Rectal smooth muscle tissue (tissue), 1 donor: ENCODE results near the gene RELT.

Experiments used
- H3K27ac ChIP-seq: one replicate; pipeline ENCODE4 v1.7.0; 2013; ENCODE audit warnings: low read depth, low read length, inconsistent platforms
- H3K27me3 ChIP-seq: one replicate; pipeline ENCODE4 v1.7.0; 2013; ENCODE audit warnings: low read length; ENCODE audit not compliant: control insufficient read depth, insufficient read depth
- H3K36me3 ChIP-seq: one replicate; pipeline ENCODE4 v1.7.0; 2013; ENCODE audit warnings: low read length; ENCODE audit not compliant: control insufficient read depth, insufficient read depth
- H3K4me1 ChIP-seq: one replicate; pipeline ENCODE4 v1.7.0; 2013; ENCODE audit warnings: low read length; ENCODE audit not compliant: control insufficient read depth, insufficient read depth
- H3K4me3 ChIP-seq: one replicate; pipeline ENCODE4 v1.7.0; 2013; ENCODE audit warnings: low read length
- H3K9ac ChIP-seq: one replicate; pipeline ENCODE4 v1.7.0; 2013; ENCODE audit warnings: low read length

RELT gene

GRCh38 chr11:73338279-73338678 lies 37.9 kb upstream of the RELT start:
- peak overlapping the region; percentile 68 for H3K27ac ChIP-seq
- H3K4me1 ChIP-seq: peaks cover 28% of the 10 kb centered on the region
- no peak overlapping the region for H3K4me3 ChIP-seq
- H3K9ac ChIP-seq: no peak overlapping the region
- no peaks in the 10 kb centered on the region for H3K36me3 ChIP-seq
- H3K27me3 ChIP-seq: no peaks in the 10 kb centered on the region

- Histone ChIP-seq H3K4me3 (no peak overlapping the region), H3K9ac (no peak overlapping the region), H3K4me1 (peaks cover 28% of the 10 kb centered on the region), H3K27ac (no peak overlapping the region), H3K27me3 (no peaks in the 10 kb centered on the region), H3K36me3 (no peaks in the 10 kb centered on the region)
Observed at GRCh38 chr11:73340164-73340563, 36.0 kb upstream of the RELT start.

GRCh38 chr11:73342633-73343032 lies 33.6 kb upstream of the RELT start:
- Histone ChIP-seq H3K27me3 (no peaks in the 10 kb centered on the region), H3K4me1 (peaks cover 28% of the 10 kb centered on the region), H3K9ac (no peak overlapping the region), H3K27ac (no peak overlapping the region), H3K4me3 (peak overlapping the region; percentile 23), H3K36me3 (no peaks in the 10 kb centered on the region)

GRCh38 chr11:73343076-73343873 lies 32.9 kb upstream of the RELT start:
- peaks cover 3% of the 10 kb centered on the region for H3K36me3 ChIP-seq
- no peak overlapping the region for H3K9ac ChIP-seq
- peak overlapping the region; percentile 33 for H3K4me3 ChIP-seq
- H3K4me1 ChIP-seq: peaks cover 28% of the 10 kb centered on the region
- no peaks in the 10 kb centered on the region for H3K27me3 ChIP-seq
- H3K27ac ChIP-seq: peak overlapping the region; percentile 49

- H3K4me1 ChIP-seq: peaks cover 23% of the 10 kb centered on the region
- no peak overlapping the region for H3K9ac ChIP-seq
- peaks cover 4% of the 10 kb centered on the region for H3K36me3 ChIP-seq
- H3K27me3 ChIP-seq: no peaks in the 10 kb centered on the region
- H3K27ac ChIP-seq: peak overlapping the region; percentile 49
- H3K4me3 ChIP-seq: peak overlapping the region; percentile 25
Observed at GRCh38 chr11:73344191-73344607, 32.0 kb upstream of the RELT start.

- Histone ChIP-seq H3K36me3 (peaks cover 4% of the 10 kb centered on the region), H3K27me3 (no peaks in the 10 kb centered on the region), H3K4me3 (no peak overlapping the region), H3K9ac (no peak overlapping the region), H3K27ac (no peak overlapping the region), H3K4me1 (peaks cover 20% of the 10 kb centered on the region)
Observed at GRCh38 chr11:73345481-73346160, 30.6 kb upstream of the RELT start.

GRCh38 chr11:73346186-73346935 lies 29.8 kb upstream of the RELT start:
- H3K4me1 ChIP-seq: peaks cover 20% of the 10 kb centered on the region
- H3K36me3 ChIP-seq: peaks cover 4% of the 10 kb centered on the region
- H3K9ac ChIP-seq: no peak overlapping the region
- H3K27ac ChIP-seq: no peak overlapping the region
- H3K4me3 ChIP-seq: no peak overlapping the region
- H3K27me3 ChIP-seq: no peaks in the 10 kb centered on the region

GRCh38 chr11:73347067-73347466 lies 29.1 kb upstream of the RELT start:
- Histone ChIP-seq H3K27ac (no peak overlapping the region), H3K36me3 (peaks cover 4% of the 10 kb centered on the region), H3K4me1 (peaks cover 20% of the 10 kb centered on the region), H3K27me3 (no peaks in the 10 kb centered on the region), H3K4me3 (no peak overlapping the region), H3K9ac (no peak overlapping the region)

GRCh38 chr11:73348838-73349237 lies 27.4 kb upstream of the RELT start:
- no peak overlapping the region for H3K4me3 ChIP-seq
- H3K27ac ChIP-seq: no peak overlapping the region
- H3K4me1 ChIP-seq: peaks cover 14% of the 10 kb centered on the region
- H3K9ac ChIP-seq: no peak overlapping the region
- H3K36me3 ChIP-seq: peaks cover 4% of the 10 kb centered on the region
- H3K27me3 ChIP-seq: no peaks in the 10 kb centered on the region

GRCh38 chr11:73349633-73350032 lies 26.6 kb upstream of the RELT start:
- no peak overlapping the region for H3K9ac ChIP-seq
- H3K27ac ChIP-seq: no peak overlapping the region
- H3K27me3 ChIP-seq: no peaks in the 10 kb centered on the region
- H3K4me1 ChIP-seq: peaks cover 6% of the 10 kb centered on the region
- H3K4me3 ChIP-seq: no peak overlapping the region
- peaks cover 7% of the 10 kb centered on the region for H3K36me3 ChIP-seq

GRCh38 chr11:73350908-73351636 lies 25.1 kb upstream of the RELT start:
- Histone ChIP-seq H3K27me3 (no peaks in the 10 kb centered on the region), H3K4me1 (no peaks in the 10 kb centered on the region), H3K27ac (no peak overlapping the region), H3K4me3 (no peak overlapping the region), H3K9ac (no peak overlapping the region), H3K36me3 (peaks cover 7% of the 10 kb centered on the region)

- Histone ChIP-seq H3K27ac (no peak overlapping the region), H3K36me3 (peaks cover 8% of the 10 kb centered on the region), H3K4me1 (no peaks in the 10 kb centered on the region), H3K27me3 (no peaks in the 10 kb centered on the region), H3K4me3 (no peak overlapping the region), H3K9ac (no peak overlapping the region)
Observed at GRCh38 chr11:73353422-73353821, 22.8 kb upstream of the RELT start.
